Natural killer cell (primary cell): ENCODE data around the gene NABP2. TPM values are rescaled to one million over a fixed set of nuclear protein-coding genes. Genes with fewer than 3 reads are reported as not detected.

Source experiments
- ATAC-seq, 3 donors: fragments of 150-1000 bp in 2 of 3; fragments of 200-7000 bp in 1 of 3; cut with Tn5 transposase; 1 replicate in 1 of 3; 2 replicates in 2 of 3; pipeline ENCODE4 v1.10.0; 2021; ENCODE audit warnings: mild to moderate bottlenecking in 2 of 3, moderate library complexity in 2 of 3
- DNase-seq, 2 donors: peaks; one replicate each; pipeline versions ENCODE4 v3.0.0 to v3.0.0-alpha.2; 2013 to 2021; ENCODE audit warnings: mixed read lengths in 1 of 2
- H3K27ac ChIP-seq: one replicate; pipeline ENCODE4 v1.5.1; 2013; ENCODE audit warnings: mild to moderate bottlenecking, low read length
- H3K27me3 ChIP-seq: one replicate; pipeline ENCODE4 v1.6.1; 2013; ENCODE audit warnings: low read length; ENCODE audit not compliant: control insufficient read depth, insufficient read depth
- H3K36me3 ChIP-seq: one replicate; pipeline ENCODE4 v1.6.1; 2013; ENCODE audit warnings: low read length; ENCODE audit not compliant: control insufficient read depth, insufficient read depth
- H3K4me1 ChIP-seq: one replicate; pipeline ENCODE4 v1.6.1; 2013; ENCODE audit warnings: low read length; ENCODE audit not compliant: control insufficient read depth, insufficient read depth
- H3K4me3 ChIP-seq: one replicate; pipeline ENCODE4 v1.5.1; 2013; ENCODE audit warnings: low read length
- H3K9me3 ChIP-seq: one replicate; pipeline ENCODE4 v1.6.1; 2013; ENCODE audit warnings: low read length; ENCODE audit not compliant: control insufficient read depth, insufficient read depth
- H3K27ac Mint-ChIP-seq, 2 donors: one replicate each; pipeline ENCODE4 v1.8.0; 2022; ENCODE audit warnings: mild to moderate bottlenecking in 2 of 2, mixed read lengths in 2 of 2, moderate library complexity in 1 of 2
- H3K27me3 Mint-ChIP-seq, 2 donors: one replicate each; pipeline ENCODE4 v1.8.0; 2022; ENCODE audit warnings: low read depth in 2 of 2, mixed read lengths in 2 of 2
- H3K36me3 Mint-ChIP-seq: one replicate; pipeline ENCODE4 v1.8.0; 2022; ENCODE audit warnings: mixed read lengths
- H3K4me1 Mint-ChIP-seq, 2 donors: one replicate each; pipeline ENCODE4 v1.8.0; 2022; ENCODE audit warnings: mixed read lengths in 2 of 2
- H3K4me3 Mint-ChIP-seq: one replicate; pipeline ENCODE4 v1.8.0; 2022; ENCODE audit warnings: mild to moderate bottlenecking, moderate library complexity, mixed read lengths
- H3K9me3 Mint-ChIP-seq, 2 donors: one replicate each; pipeline ENCODE4 v1.8.0; 2022; ENCODE audit warnings: mixed read lengths in 2 of 2
- CTCF ChIP-seq: fragments of 200-600 bp; IDR thresholded peaks from one replicate; pipeline ENCODE4 v1.8.0; 2022; ENCODE audit warnings: antibody characterized with exemption
- WGBS: methylation state at CpG from one replicate; pipeline ENCODE4 v1.1.7; 2013; ENCODE audit warnings: missing lambda C conversion rate; ENCODE audit not compliant: insufficient coverage; 5-methylcytosine and 5-hydroxymethylcytosine counted together
- intact Hi-C: fragments of 100-400 bp; cut with micrococcal nuclease; formaldehyde crosslinking; loops from one replicate; pipeline ENCODE4 v1.14.2; 2022
- total RNA-seq, 4 donors: library from RNA; stranded (reverse); fragments of 120-200 nt in 1 of 4; gene quantifications; one replicate each; pipeline versions ENCODE4 v1.2.3 to v1.2.4, GENCODE V29; 2013 to 2022

The NABP2 gene
- total RNA-seq, 3 donors from 2014 or later (not counting 1 experiment from before 2014, with no cell fraction given): 21.6 to 23.4 (median 22.6) TPM

DNA sequence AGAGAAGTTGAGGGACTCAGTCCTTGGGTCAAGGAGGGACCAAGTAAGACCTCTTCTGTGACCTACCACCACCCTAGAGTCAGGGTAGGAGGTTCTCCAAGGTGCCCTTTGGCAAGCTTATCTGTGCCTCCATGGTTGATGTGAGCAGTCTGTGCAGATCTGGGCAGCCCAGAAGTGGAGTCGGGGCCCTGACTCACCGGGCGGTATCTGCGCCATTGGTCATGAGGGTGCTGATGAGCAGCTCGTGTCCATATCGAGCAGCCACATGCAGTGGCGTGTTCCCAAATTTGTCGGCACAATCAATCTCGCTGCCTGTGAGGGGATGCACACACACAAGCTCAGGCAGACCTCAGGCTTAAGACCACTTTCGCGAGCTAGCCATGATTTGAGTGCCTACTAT is 28.9 kb downstream of the NABP2 start:
- H3K4me1 ChIP-seq: peaks cover 16% of the 10 kb centered on the region
- Mint-ChIP-seq H3K4me1 (peaks cover 0 to 19% of the 10 kb centered on the region in 2 donors), H3K9me3 (no peaks in the 10 kb centered on the region), H3K4me3 (no peak overlapping the region), H3K36me3 (peaks cover 10% of the 10 kb centered on the region), H3K27ac (no peak overlapping the region), H3K27me3 (no peaks in the 10 kb centered on the region)
- no peak overlapping the region for H3K27ac ChIP-seq
- no peak for ATAC-seq
- TF ChIP-seq CTCF: no peak
- no peaks in the 10 kb centered on the region for H3K9me3 ChIP-seq
- DNase-seq: no peak
- peaks cover 71% of the 10 kb centered on the region for H3K36me3 ChIP-seq
- H3K27me3 ChIP-seq: no peaks in the 10 kb centered on the region
- intact Hi-C loops: loop anchor here (10.0 kb wide), 1 partner anchor 212 kb away; the partner anchor contains the start of gene SPRYD4
- no peak overlapping the region for H3K4me3 ChIP-seq
- WGBS: 96% methylated on average over 11 of the region's 11 CpGs

- H3K27ac Mint-ChIP-seq: peak overlapping the region in 1 of 2 donors; percentile 47
- 94% methylated on average over 7 of the region's 7 CpGs for WGBS
- H3K36me3 Mint-ChIP-seq: peaks cover 10% of the 10 kb centered on the region
- peaks cover 8 to 26% of the 10 kb centered on the region in 2 donors for H3K4me1 Mint-ChIP-seq
- Histone ChIP-seq H3K36me3 (peaks cover 52% of the 10 kb centered on the region), H3K9me3 (no peaks in the 10 kb centered on the region), H3K27me3 (no peaks in the 10 kb centered on the region), H3K27ac (no peak overlapping the region), H3K4me3 (no peak overlapping the region), H3K4me1 (peaks cover 24% of the 10 kb centered on the region)
- no peak for DNase-seq
- intact Hi-C loops: loop anchor here (5.0 to 10.0 kb wide), 2 partner anchors 33 to 209 kb away; partner anchors contain the start of genes NABP2, RNF41 and SPRYD4
- no peak for ATAC-seq
- TF ChIP-seq CTCF: no peak
- no peaks in the 10 kb centered on the region for H3K27me3 Mint-ChIP-seq
- no peaks in the 10 kb centered on the region for H3K9me3 Mint-ChIP-seq
- no peak overlapping the region for H3K4me3 Mint-ChIP-seq
These were observed 31.5 kb downstream of the NABP2 start for GRCh38 chr12:56255671-56256070.

- Mint-ChIP-seq H3K4me3 (peak overlapping the region; percentile 83), H3K36me3 (peaks cover 10% of the 10 kb centered on the region), H3K9me3 (no peaks in the 10 kb centered on the region), H3K4me1 (peaks cover 8 to 26% of the 10 kb centered on the region in 2 donors), H3K27me3 (no peaks in the 10 kb centered on the region), H3K27ac (peak overlapping the region in 1 of 2 donors; percentile 47)
- intact Hi-C loops: loop anchor here (5.0 to 10.0 kb wide), 2 partner anchors 34 to 208 kb away; partner anchors contain the start of genes NABP2, RNF41 and SPRYD4
- Histone ChIP-seq H3K27ac (no peak overlapping the region), H3K9me3 (no peaks in the 10 kb centered on the region), H3K4me1 (peaks cover 24% of the 10 kb centered on the region), H3K4me3 (no peak overlapping the region), H3K27me3 (no peaks in the 10 kb centered on the region), H3K36me3 (peaks cover 49% of the 10 kb centered on the region)
- TF ChIP-seq CTCF: no peak
- DNase-seq (no peak), ATAC-seq (no peak)
- WGBS: 94% methylated on average over 2 of the region's 4 CpGs
These were observed 32.3 kb downstream of the NABP2 start for GRCh38 chr12:56256326-56256960.
